ENCODE data around the gene OAT.

- TF ChIP-seq, protein P1, sequence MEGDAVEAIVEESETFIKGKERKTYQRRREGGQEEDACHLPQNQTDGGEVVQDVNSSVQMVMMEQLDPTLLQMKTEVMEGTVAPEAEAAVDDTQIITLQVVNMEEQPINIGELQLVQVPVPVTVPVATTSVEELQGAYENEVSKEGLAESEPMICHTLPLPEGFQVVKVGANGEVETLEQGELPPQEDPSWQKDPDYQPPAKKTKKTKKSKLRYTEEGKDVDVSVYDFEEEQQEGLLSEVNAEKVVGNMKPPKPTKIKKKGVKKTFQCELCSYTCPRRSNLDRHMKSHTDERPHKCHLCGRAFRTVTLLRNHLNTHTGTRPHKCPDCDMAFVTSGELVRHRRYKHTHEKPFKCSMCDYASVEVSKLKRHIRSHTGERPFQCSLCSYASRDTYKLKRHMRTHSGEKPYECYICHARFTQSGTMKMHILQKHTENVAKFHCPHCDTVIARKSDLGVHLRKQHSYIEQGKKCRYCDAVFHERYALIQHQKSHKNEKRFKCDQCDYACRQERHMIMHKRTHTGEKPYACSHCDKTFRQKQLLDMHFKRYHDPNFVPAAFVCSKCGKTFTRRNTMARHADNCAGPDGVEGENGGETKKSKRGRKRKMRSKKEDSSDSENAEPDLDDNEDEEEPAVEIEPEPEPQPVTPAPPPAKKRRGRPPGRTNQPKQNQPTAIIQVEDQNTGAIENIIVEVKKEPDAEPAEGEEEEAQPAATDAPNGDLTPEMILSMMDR (IDR thresholded peaks at IDR 0.05), result no peak
- TF ChIP-seq POLR2A (IDR thresholded peaks at IDR 0.05), result no peak
Measured at GRCh38 chr10:124384591-124385190, 34.0 kb downstream of the OAT start.
